CD8-positive, alpha-beta memory T cell (primary cell): ENCODE measurements around the gene ZNF592. TPM values are rescaled to one million over a fixed set of nuclear protein-coding genes. Genes with fewer than 3 reads are reported as not detected.

Source experiments
- CTCF ChIA-PET: fragments of 350-600 bp; sonication (Branson Sonifier 250); formaldehyde crosslinking; loops from one replicate; lab custom pipeline; 2021; ENCODE audit warnings: antibody characterized with exemption; lab: Charles Lee
- POLR2A ChIA-PET: fragments of 350-600 bp; sonication (Branson Sonifier 250); formaldehyde crosslinking; loops from one replicate; lab custom pipeline; 2021; ENCODE audit warnings: antibody characterized with exemption; lab: Charles Lee
- DNase-seq, 5 donors: peaks; one replicate each; pipeline versions ENCODE4 v3.0.0 to v3.0.0-alpha.2; 2020 to 2022; ENCODE audit warnings: mixed read lengths in 1 of 5
- H3K27ac ChIP-seq: one replicate; pipeline ENCODE4 v1.7.0; 2013; ENCODE audit warnings: low read depth, mild to moderate bottlenecking, low read length, moderate library complexity
- H3K27me3 ChIP-seq: 2 replicates; pipeline ENCODE4 v1.7.0; 2013; ENCODE audit warnings: low read length, mild to moderate bottlenecking; ENCODE audit not compliant: insufficient read depth, poor library complexity, severe bottlenecking
- H3K36me3 ChIP-seq: 2 replicates; pipeline ENCODE4 v1.7.0; 2013; ENCODE audit warnings: mild to moderate bottlenecking, low read length, moderate library complexity; ENCODE audit not compliant: insufficient read depth
- H3K4me1 ChIP-seq: 2 replicates; pipeline ENCODE4 v1.7.0; 2013; ENCODE audit warnings: mild to moderate bottlenecking, low read length, moderate library complexity; ENCODE audit not compliant: insufficient read depth
- H3K4me3 ChIP-seq: 2 replicates; pipeline ENCODE4 v1.7.0; 2013; ENCODE audit warnings: mild to moderate bottlenecking, low read length
- H3K9me3 ChIP-seq: 2 replicates; pipeline ENCODE4 v1.7.0; 2013; ENCODE audit warnings: mild to moderate bottlenecking, low read length
- H3K27ac Mint-ChIP-seq, 8 donors: one replicate each; pipeline ENCODE4 v1.8.0; 2020 to 2021; ENCODE audit warnings: mixed read lengths in 8 of 8, mild to moderate bottlenecking in 6 of 8, inconsistent platforms in 3 of 8, moderate library complexity in 3 of 8
- H3K27me3 Mint-ChIP-seq, 2 donors: one replicate each; pipeline ENCODE4 v1.8.0; 2020 to 2021; ENCODE audit warnings: mixed read lengths in 2 of 2, mild to moderate bottlenecking in 1 of 2, moderate library complexity in 1 of 2
- H3K36me3 Mint-ChIP-seq, 3 donors: one replicate each; pipeline ENCODE4 v1.8.0; 2020 to 2021; ENCODE audit warnings: mixed read lengths in 3 of 3, inconsistent platforms in 1 of 3, mild to moderate bottlenecking in 1 of 3
- H3K4me1 Mint-ChIP-seq, 3 donors: one replicate each; pipeline ENCODE4 v1.8.0; 2020 to 2021; ENCODE audit warnings: mixed read lengths in 3 of 3, inconsistent platforms in 1 of 3, mild to moderate bottlenecking in 1 of 3
- H3K4me3 Mint-ChIP-seq, 7 donors: one replicate each; pipeline ENCODE4 v1.8.0; 2020 to 2021; ENCODE audit warnings: mixed read lengths in 7 of 7, mild to moderate bottlenecking in 6 of 7, moderate library complexity in 4 of 7, inconsistent platforms in 2 of 7
- H3K9me3 Mint-ChIP-seq, 5 donors: one replicate each; pipeline ENCODE4 v1.8.0; 2020 to 2022; ENCODE audit warnings: mixed read lengths in 5 of 5, mild to moderate bottlenecking in 3 of 5, moderate library complexity in 2 of 5, inconsistent platforms in 1 of 5
- polyA plus RNA-seq: library from polyadenylated mRNA; unstranded; fragments of 300-500 nt; fragmentation: Illumina TruSeq; gene quantifications from one replicate; pipeline ENCODE4 v1.2.3, GENCODE V29; 2021
- total RNA-seq, 2 experiments: library from RNA; stranded (reverse); gene quantifications; one replicate each; pipeline ENCODE4 v1.2.3, GENCODE V29; 2021

Gene ZNF592
- total and polyA plus RNA-seq, 3 experiments from 2014 or later = 10.4 to 33.1 (median 31.2) TPM

- peaks cover 7 to 9% of the 10 kb centered on the region in 2 donors for H3K27me3 Mint-ChIP-seq
- POLR2A ChIA-PET = no interaction called here
- no peaks in the 10 kb centered on the region for H3K4me1 ChIP-seq
- H3K27ac ChIP-seq = no peak overlapping the region
- H3K36me3 ChIP-seq = no peaks in the 10 kb centered on the region
- no peaks in the 10 kb centered on the region for H3K36me3 Mint-ChIP-seq
- H3K27ac Mint-ChIP-seq = no peak overlapping the region
- no peaks in the 10 kb centered on the region for H3K9me3 Mint-ChIP-seq
- no peaks in the 10 kb centered on the region for H3K4me1 Mint-ChIP-seq
- CTCF ChIA-PET = interaction anchor here (1.0 kb wide), 1 partner anchor 9 kb away, joined by 3 read pairs; no protein-coding TSS in a partner anchor
- H3K4me3 Mint-ChIP-seq = no peak overlapping the region
- no peaks in the 10 kb centered on the region for H3K9me3 ChIP-seq
- peaks cover 4% of the 10 kb centered on the region for H3K27me3 ChIP-seq
- H3K4me3 ChIP-seq = no peak overlapping the region
- no peak for DNase-seq
These were observed 86.0 kb downstream of the ZNF592 start for GRCh38 chr15:84834229-84834955.

- H3K36me3 ChIP-seq = no peaks in the 10 kb centered on the region
- Mint-ChIP-seq H3K4me3 (no peak overlapping the region), H3K9me3 (no peaks in the 10 kb centered on the region), H3K27me3 (peaks cover 7 to 9% of the 10 kb centered on the region in 2 donors), H3K36me3 (no peaks in the 10 kb centered on the region), H3K4me1 (no peaks in the 10 kb centered on the region), H3K27ac (no peak overlapping the region)
- H3K27ac ChIP-seq = no peak overlapping the region
- ChIA-PET CTCF (interaction anchor here (1.0 kb wide), 1 partner anchor 8 kb away, joined by 3 read pairs; no protein-coding TSS in a partner anchor), POLR2A (no interaction called here)
- no peaks in the 10 kb centered on the region for H3K4me1 ChIP-seq
- no peak for DNase-seq
- no peak overlapping the region for H3K4me3 ChIP-seq
- H3K27me3 ChIP-seq = peaks cover 4% of the 10 kb centered on the region
- no peaks in the 10 kb centered on the region for H3K9me3 ChIP-seq
These were observed 86.6 kb downstream of the ZNF592 start for GRCh38 chr15:84834969-84835368.

- Histone ChIP-seq H3K36me3 (no peaks in the 10 kb centered on the region), H3K9me3 (no peaks in the 10 kb centered on the region), H3K27ac (no peak overlapping the region), H3K27me3 (peaks cover 4% of the 10 kb centered on the region), H3K4me3 (no peak overlapping the region), H3K4me1 (no peaks in the 10 kb centered on the region)
- Mint-ChIP-seq H3K4me3 (no peak overlapping the region), H3K36me3 (no peaks in the 10 kb centered on the region), H3K27me3 (peaks cover 7 to 9% of the 10 kb centered on the region in 2 donors), H3K4me1 (no peaks in the 10 kb centered on the region), H3K9me3 (no peaks in the 10 kb centered on the region), H3K27ac (no peak overlapping the region)
- POLR2A ChIA-PET = no interaction called here
- DNase-seq = no peak
- CTCF ChIA-PET = no interaction called here
These were observed 87.4 kb downstream of the ZNF592 start for GRCh38 chr15:84835661-84836337.

- no peaks in the 10 kb centered on the region for H3K4me1 Mint-ChIP-seq
- H3K36me3 Mint-ChIP-seq = no peaks in the 10 kb centered on the region
- ChIA-PET CTCF (no interaction called here), POLR2A (no interaction called here)
- Histone ChIP-seq H3K9me3 (no peaks in the 10 kb centered on the region), H3K36me3 (no peaks in the 10 kb centered on the region), H3K27ac (no peak overlapping the region), H3K27me3 (peaks cover 4% of the 10 kb centered on the region), H3K4me3 (no peak overlapping the region), H3K4me1 (no peaks in the 10 kb centered on the region)
- no peaks in the 10 kb centered on the region for H3K9me3 Mint-ChIP-seq
- no peak overlapping the region for H3K4me3 Mint-ChIP-seq
- no peak for DNase-seq
- H3K27me3 Mint-ChIP-seq = peaks cover 10 to 14% of the 10 kb centered on the region in 2 donors
- H3K27ac Mint-ChIP-seq = no peak overlapping the region
These were observed 88.5 kb downstream of the ZNF592 start for GRCh38 chr15:84836844-84837243.

DNA sequence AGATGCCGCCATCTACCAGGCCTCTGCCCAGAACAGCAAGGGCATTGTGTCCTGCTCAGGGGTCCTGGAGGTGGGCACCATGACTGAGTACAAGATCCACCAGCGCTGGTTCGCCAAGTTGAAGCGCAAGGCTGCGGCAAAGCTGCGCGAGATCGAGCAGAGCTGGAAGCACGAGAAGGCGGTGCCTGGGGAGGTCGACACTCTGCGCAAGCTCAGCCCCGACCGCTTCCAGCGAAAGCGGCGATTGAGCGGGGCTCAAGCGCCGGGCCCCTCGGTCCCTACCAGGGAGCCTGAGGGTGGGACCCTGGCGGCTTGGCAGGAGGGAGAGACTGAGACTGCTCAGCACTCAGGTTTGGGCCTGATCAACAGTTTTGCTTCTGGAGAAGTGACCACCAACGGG, 91.3 kb downstream of the ZNF592 start:
- CTCF ChIA-PET = no interaction called here
- H3K36me3 ChIP-seq = no peaks in the 10 kb centered on the region
- Mint-ChIP-seq H3K4me3 (no peak overlapping the region), H3K36me3 (no peaks in the 10 kb centered on the region), H3K4me1 (no peaks in the 10 kb centered on the region), H3K27ac (no peak overlapping the region), H3K27me3 (peaks cover 9 to 18% of the 10 kb centered on the region in 2 donors), H3K9me3 (no peaks in the 10 kb centered on the region)
- H3K27ac ChIP-seq = no peak overlapping the region
- H3K9me3 ChIP-seq = no peaks in the 10 kb centered on the region
- no peak for DNase-seq
- H3K4me3 ChIP-seq = no peak overlapping the region
- no peaks in the 10 kb centered on the region for H3K4me1 ChIP-seq
- H3K27me3 ChIP-seq = peaks cover 4% of the 10 kb centered on the region
- POLR2A ChIA-PET = no interaction called here

DNA sequence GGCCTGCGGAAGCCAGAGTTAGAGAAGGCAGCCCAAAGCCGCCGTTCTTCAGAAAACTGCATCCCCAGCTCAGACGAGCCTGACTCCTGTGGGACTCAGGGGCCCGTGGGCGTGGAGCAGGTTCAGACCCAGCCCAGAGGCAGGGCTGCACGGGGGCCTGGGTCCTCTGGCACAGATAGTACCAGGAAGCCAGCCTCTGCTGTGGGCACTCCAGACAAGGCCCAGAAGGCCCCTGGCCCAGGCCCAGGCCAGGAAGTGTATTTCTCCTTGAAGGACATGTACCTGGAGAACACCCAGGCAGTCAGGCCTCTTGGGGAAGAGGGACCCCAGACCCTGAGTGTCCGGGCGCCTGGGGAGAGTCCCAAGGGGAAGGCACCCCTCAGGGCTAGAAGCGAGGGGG, 91.9 kb downstream of the ZNF592 start:
- Mint-ChIP-seq H3K4me1 (no peaks in the 10 kb centered on the region), H3K9me3 (no peaks in the 10 kb centered on the region), H3K27me3 (peaks cover 9 to 18% of the 10 kb centered on the region in 2 donors), H3K36me3 (no peaks in the 10 kb centered on the region), H3K4me3 (no peak overlapping the region), H3K27ac (no peak overlapping the region)
- no peaks in the 10 kb centered on the region for H3K4me1 ChIP-seq
- H3K9me3 ChIP-seq = no peaks in the 10 kb centered on the region
- H3K4me3 ChIP-seq = no peak overlapping the region
- no peak for DNase-seq
- H3K27ac ChIP-seq = no peak overlapping the region
- CTCF ChIA-PET = interaction anchor here (1.3 kb wide), 1 partner anchor 39 kb away, joined by 3 read pairs; no protein-coding TSS in a partner anchor
- H3K36me3 ChIP-seq = no peaks in the 10 kb centered on the region
- peaks cover 4% of the 10 kb centered on the region for H3K27me3 ChIP-seq
- POLR2A ChIA-PET = no interaction called here

DNA sequence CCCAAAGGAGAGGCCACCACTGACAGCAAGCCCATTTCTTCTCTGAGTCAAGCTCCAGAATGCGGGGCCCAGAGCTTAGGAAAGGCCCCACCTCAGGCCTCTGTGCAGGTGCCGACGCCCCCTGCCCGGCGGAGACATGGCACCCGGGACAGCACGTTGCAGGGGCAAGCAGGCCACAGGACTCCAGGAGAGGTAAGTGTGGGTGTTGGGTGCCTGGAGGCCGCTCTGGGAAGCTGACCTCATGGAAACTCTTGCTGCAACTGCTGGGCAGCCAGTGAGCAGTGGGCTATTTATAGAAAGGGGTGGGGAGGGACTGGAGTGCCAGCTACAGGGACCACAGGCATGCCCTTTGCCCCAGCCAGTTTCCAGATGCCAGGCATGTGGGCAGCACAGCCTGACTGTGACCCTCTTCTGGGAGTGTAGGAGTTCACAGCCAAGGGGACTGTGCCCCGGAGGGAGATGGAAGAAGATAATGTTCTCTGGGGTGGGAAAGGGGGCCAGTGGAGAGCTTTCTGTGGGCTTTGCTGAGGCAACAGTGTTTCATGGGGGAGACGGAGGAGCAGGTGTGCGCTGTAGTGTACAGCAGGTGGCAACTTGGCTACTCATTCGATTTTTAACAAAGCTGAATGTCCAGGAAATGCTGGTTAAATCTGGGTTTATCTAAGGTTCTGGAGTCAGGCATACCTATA, 92.5 kb downstream of the ZNF592 start:
- H3K4me3 ChIP-seq = no peak overlapping the region
- no peak overlapping the region for H3K27ac Mint-ChIP-seq
- no peaks in the 10 kb centered on the region for H3K4me1 ChIP-seq
- H3K27me3 ChIP-seq = peaks cover 4% of the 10 kb centered on the region
- CTCF ChIA-PET = interaction anchor here (1.3 kb wide), 1 partner anchor 40 kb away, joined by 3 read pairs; no protein-coding TSS in a partner anchor
- H3K36me3 ChIP-seq = no peaks in the 10 kb centered on the region
- no peaks in the 10 kb centered on the region for H3K9me3 ChIP-seq
- H3K36me3 Mint-ChIP-seq = no peaks in the 10 kb centered on the region
- no peak overlapping the region for H3K27ac ChIP-seq
- H3K4me3 Mint-ChIP-seq = peak overlapping the region in 1 of 7 donors; percentile 56
- H3K4me1 Mint-ChIP-seq = no peaks in the 10 kb centered on the region
- peaks cover 4 to 18% of the 10 kb centered on the region in 2 donors for H3K27me3 Mint-ChIP-seq
- no peak for DNase-seq
- peaks cover 0 to 2% (median 0%) of the 10 kb centered on the region in 5 donors for H3K9me3 Mint-ChIP-seq
- POLR2A ChIA-PET = no interaction called here

- Mint-ChIP-seq H3K27me3 (peaks cover 5 to 10% of the 10 kb centered on the region in 2 donors), H3K36me3 (peaks cover 0 to 11% (median 4%) of the 10 kb centered on the region in 3 donors), H3K4me3 (no peak overlapping the region), H3K27ac (peak overlapping the region in 1 of 8 donors; percentile 61), H3K9me3 (peaks cover 6 to 15% (median 12%) of the 10 kb centered on the region in 5 donors), H3K4me1 (no peaks in the 10 kb centered on the region)
- Histone ChIP-seq H3K4me1 (no peaks in the 10 kb centered on the region), H3K4me3 (no peak overlapping the region), H3K27ac (no peak overlapping the region), H3K36me3 (no peaks in the 10 kb centered on the region), H3K27me3 (no peaks in the 10 kb centered on the region), H3K9me3 (no peaks in the 10 kb centered on the region)
- no peak for DNase-seq
- CTCF ChIA-PET = interaction anchor here (1.5 kb wide), 1 partner anchor 8 kb away, joined by 3 read pairs; no protein-coding TSS in a partner anchor
- POLR2A ChIA-PET = no interaction called here
These were observed 94.4 kb downstream of the ZNF592 start for GRCh38 chr15:84842781-84843180.
